Vagina (tissue), 2 donors: ENCODE results near the gene FRRS1. TPM values are rescaled to one million over a fixed set of nuclear protein-coding genes. Genes with fewer than 3 reads are reported as not detected.

Experiments
- DNase-seq, 2 donors: peaks; one replicate each; pipeline ENCODE4 v3.0.0-alpha.2; 2017; ENCODE audit errors: extremely low spot score in 2 of 2
- H3K27ac ChIP-seq: fragments of 200-600 bp; sonication (generic); one replicate; pipeline ENCODE4 v1.5.1; 2019
- H3K27me3 ChIP-seq: fragments of 200-600 bp; sonication (generic); one replicate; pipeline ENCODE4 v1.5.1; 2019
- H3K36me3 ChIP-seq, 2 donors: fragments of 200-600 bp; sonication (generic); one replicate each; pipeline ENCODE4 v1.5.1; 2017 to 2019
- H3K4me1 ChIP-seq: fragments of 200-600 bp; sonication (generic); one replicate; pipeline ENCODE4 v1.5.1; 2019
- H3K4me3 ChIP-seq, 2 donors: fragments of 200-600 bp; sonication (generic); 1 replicate in 1 of 2; 2 replicates in 1 of 2; pipeline ENCODE4 v1.5.1; 2016 to 2019
- H3K9me3 ChIP-seq: fragments of 200-600 bp; sonication (generic); one replicate; pipeline ENCODE4 v1.5.1; 2019
- CTCF ChIP-seq, 3 experiments: fragments of 450-650 bp in 2 of 3; fragments of 200-600 bp in 1 of 3; sonication (generic) in 1 of 3; IDR thresholded peaks; one replicate each; pipeline ENCODE4 v1.5.1; 2017 to 2019; ENCODE audit warnings: antibody characterized with exemption in 3 of 3, mild to moderate bottlenecking in 2 of 3, moderate library complexity in 2 of 3
- POLR2A ChIP-seq, 2 donors: fragments of 450-650 bp; IDR thresholded peaks; one replicate each; pipeline ENCODE4 v1.6.1; 2017; ENCODE audit warnings: antibody characterized with exemption in 2 of 2, mild to moderate bottlenecking in 2 of 2, moderate library complexity in 2 of 2
- POLR2AphosphoS5 ChIP-seq, 2 donors: sonication (generic); formaldehyde crosslinking; IDR thresholded peaks; one replicate each; pipeline ENCODE4 v1.9.0; 2017; ENCODE audit warnings: antibody characterized with exemption in 2 of 2, mild to moderate bottlenecking in 2 of 2, low read depth in 1 of 2; ENCODE audit not compliant: insufficient read depth in 1 of 2
- intact Hi-C: fragments of 100-400 bp; cut with DNase I; formaldehyde crosslinking; loops from one replicate; pipeline ENCODE4 v1.15.1; 2023
- total RNA-seq: library from RNA; depleted of rRNA; stranded (reverse); fragments of >200 nt; gene quantifications from one replicate; pipeline ENCODE4 v1.2.3, GENCODE V29; 2016

FRRS1 gene
- total RNA-seq, 1 donor from 2014 or later: 22.1 TPM

DNA sequence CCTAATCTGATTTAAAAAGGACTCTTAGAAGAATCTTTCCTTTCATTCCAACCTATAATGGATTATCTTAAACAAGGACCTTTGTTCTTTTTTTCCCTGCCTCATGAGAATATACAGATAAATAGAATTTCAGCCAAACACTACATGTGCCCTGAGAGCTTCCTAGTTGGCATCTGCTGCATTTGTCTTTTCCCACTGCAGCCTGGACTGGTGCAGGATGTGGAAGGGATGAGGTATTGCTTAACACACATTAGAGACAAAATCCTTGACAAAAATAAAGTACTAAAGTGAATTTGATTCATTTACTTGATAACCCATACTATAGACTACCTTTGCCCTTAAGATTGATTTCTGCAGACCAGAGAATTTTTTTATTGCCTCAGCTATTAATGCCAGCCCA is 61.0 kb downstream of the FRRS1 start:
- intact Hi-C loops: loop anchor here (10.0 kb wide), 1 partner anchor 521 kb away; no protein-coding TSS in a partner anchor
- Histone ChIP-seq H3K4me3 (no peak overlapping the region), H3K27ac (no peak overlapping the region), H3K27me3 (no peaks in the 10 kb centered on the region), H3K9me3 (no peaks in the 10 kb centered on the region), H3K36me3 (peaks cover 0 to 12% of the 10 kb centered on the region in 2 donors), H3K4me1 (no peaks in the 10 kb centered on the region)
- TF ChIP-seq CTCF (IDR thresholded peaks at IDR 0.05) (no peak), POLR2A (IDR thresholded peaks at IDR 0.05) (no peak), POLR2AphosphoS5 (IDR thresholded peaks at IDR 0.05; ENCODE audit: insufficient read depth in 1 of 2, low read depth in 1 of 2) (no peak)
- DNase-seq: no peak

- no peaks in the 10 kb centered on the region for H3K27me3 ChIP-seq
- no peak for TF ChIP-seq POLR2A (IDR thresholded peaks at IDR 0.05)
- TF ChIP-seq POLR2AphosphoS5 (IDR thresholded peaks at IDR 0.05; ENCODE audit: insufficient read depth in 1 of 2, low read depth in 1 of 2): no peak
- no peak overlapping the region for H3K27ac ChIP-seq
- H3K4me3 ChIP-seq: no peak overlapping the region
- H3K36me3 ChIP-seq: peaks cover 0 to 6% of the 10 kb centered on the region in 2 donors
- no peaks in the 10 kb centered on the region for H3K9me3 ChIP-seq
- no peaks in the 10 kb centered on the region for H3K4me1 ChIP-seq
- intact Hi-C loops: loop anchor here (10.0 kb wide), 1 partner anchor 520 kb away; no protein-coding TSS in a partner anchor
- no peak for DNase-seq
Measured at GRCh38 chr1:99704356-99704816, 62.0 kb downstream of the FRRS1 start.

DNA sequence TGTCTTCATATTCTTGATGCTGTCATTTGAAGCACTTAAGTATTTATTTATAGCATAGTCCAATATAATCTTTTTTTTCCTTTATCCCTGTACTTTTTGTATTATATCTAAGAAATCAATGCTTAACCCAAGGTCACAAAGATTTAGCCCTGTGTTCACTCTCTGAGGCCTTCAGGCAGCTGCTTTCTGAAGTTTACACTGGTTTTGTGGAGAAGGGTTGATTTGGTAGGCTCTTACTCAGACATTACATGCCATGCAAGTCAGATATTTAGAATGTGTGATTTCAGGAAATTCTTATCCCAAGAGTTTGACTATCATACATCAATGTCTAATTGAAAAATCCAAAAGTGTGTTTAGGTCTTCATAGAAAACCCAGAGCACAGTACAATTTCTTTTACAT is 64.2 kb downstream of the FRRS1 start:
- Histone ChIP-seq H3K9me3 (no peaks in the 10 kb centered on the region), H3K27me3 (no peaks in the 10 kb centered on the region), H3K4me3 (no peak overlapping the region), H3K27ac (no peak overlapping the region), H3K4me1 (no peaks in the 10 kb centered on the region), H3K36me3 (no peaks in the 10 kb centered on the region)
- intact Hi-C loops: loop anchor here (10.0 kb wide), 1 partner anchor 517 kb away; no protein-coding TSS in a partner anchor
- no peak for TF ChIP-seq POLR2A (IDR thresholded peaks at IDR 0.05)
- DNase-seq: no peak

GRCh38 chr1:99700020-99700419 is 66.4 kb downstream of the FRRS1 start:
- H3K27ac ChIP-seq: no peak overlapping the region
- no peaks in the 10 kb centered on the region for H3K36me3 ChIP-seq
- no peak for DNase-seq
- no peak overlapping the region for H3K4me3 ChIP-seq
- TF ChIP-seq POLR2AphosphoS5 (IDR thresholded peaks at IDR 0.05; ENCODE audit: insufficient read depth in 1 of 2, low read depth in 1 of 2) (no peak), POLR2A (IDR thresholded peaks at IDR 0.05) (no peak), CTCF (IDR thresholded peaks at IDR 0.05) (no peak)
- H3K4me1 ChIP-seq: no peaks in the 10 kb centered on the region
- H3K27me3 ChIP-seq: no peaks in the 10 kb centered on the region
- H3K9me3 ChIP-seq: no peaks in the 10 kb centered on the region
- intact Hi-C loops: loop anchor here (10.0 kb wide), 1 partner anchor 515 kb away; no protein-coding TSS in a partner anchor

DNA sequence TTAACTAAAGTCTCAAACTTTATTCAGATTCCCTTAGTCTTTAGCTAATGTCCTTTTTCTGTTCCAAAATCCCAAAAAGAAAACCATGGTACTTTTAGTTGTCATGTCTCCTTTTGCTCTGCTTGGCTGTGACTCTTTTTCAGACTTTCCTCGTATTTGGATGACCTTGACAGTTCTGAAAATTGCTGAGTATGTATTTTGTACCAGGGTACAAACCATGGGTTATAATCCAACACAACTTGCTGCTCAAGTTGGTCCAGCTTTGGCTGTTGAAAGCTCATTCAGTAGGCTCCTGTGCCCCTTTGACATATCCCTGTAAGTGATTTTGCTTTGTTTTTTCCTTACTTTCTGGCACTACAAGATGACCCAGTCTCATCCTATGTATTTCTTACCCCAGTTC is 68.9 kb downstream of the FRRS1 start:
- no peak for DNase-seq
- H3K4me3 ChIP-seq: no peak overlapping the region
- no peak for TF ChIP-seq CTCF (IDR thresholded peaks at IDR 0.05)
- no peak for TF ChIP-seq POLR2A (IDR thresholded peaks at IDR 0.05)
- no peak for TF ChIP-seq POLR2AphosphoS5 (IDR thresholded peaks at IDR 0.05; ENCODE audit: insufficient read depth in 1 of 2, low read depth in 1 of 2)
- H3K27me3 ChIP-seq: no peaks in the 10 kb centered on the region
- no peaks in the 10 kb centered on the region for H3K36me3 ChIP-seq
- H3K27ac ChIP-seq: no peak overlapping the region
- H3K4me1 ChIP-seq: no peaks in the 10 kb centered on the region
- intact Hi-C loops: no loop called here
- H3K9me3 ChIP-seq: no peaks in the 10 kb centered on the region

DNA sequence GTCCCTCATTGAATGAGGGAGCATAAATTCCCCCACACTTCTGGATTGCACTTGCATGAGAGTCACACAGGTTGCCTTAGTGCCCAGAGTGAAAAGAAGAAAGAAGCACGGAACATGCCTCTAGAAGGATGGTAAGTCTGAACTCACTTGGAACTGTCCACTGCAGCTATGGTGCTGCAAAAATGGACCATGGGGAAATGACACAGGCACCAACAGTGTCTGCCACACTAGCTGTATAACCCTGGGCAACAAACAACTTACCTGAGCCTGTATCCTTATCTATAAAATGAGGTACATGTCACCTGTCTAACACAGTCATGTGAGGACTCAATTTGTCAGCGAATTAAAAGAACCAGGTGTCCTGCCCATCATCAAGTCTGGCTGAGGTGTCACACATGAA is 69.8 kb downstream of the FRRS1 start:
- no peak for DNase-seq
- intact Hi-C loops: no loop called here
- Histone ChIP-seq H3K4me3 (no peak overlapping the region), H3K27me3 (no peaks in the 10 kb centered on the region), H3K36me3 (no peaks in the 10 kb centered on the region), H3K9me3 (no peaks in the 10 kb centered on the region), H3K27ac (no peak overlapping the region), H3K4me1 (no peaks in the 10 kb centered on the region)
- TF ChIP-seq POLR2AphosphoS5 (IDR thresholded peaks at IDR 0.05; ENCODE audit: insufficient read depth in 1 of 2, low read depth in 1 of 2): no peak
- TF ChIP-seq CTCF (IDR thresholded peaks at IDR 0.05): no peak
- no peak for TF ChIP-seq POLR2A (IDR thresholded peaks at IDR 0.05)
